SH-SY5Y (cell line): ENCODE results near the gene NIN.

Experiments used
- GATA2 ChIP-seq: IDR thresholded peaks from 2 replicates; pipeline ENCODE4 v1.6.1; 2011; ENCODE audit warnings: mild to moderate bottlenecking, low read depth, low read length
- GATA3 ChIP-seq: IDR thresholded peaks from 2 replicates; pipeline ENCODE4 v1.6.1; 2011; ENCODE audit warnings: low read depth, mild to moderate bottlenecking, low read length, moderate library complexity

The NIN gene

DNA sequence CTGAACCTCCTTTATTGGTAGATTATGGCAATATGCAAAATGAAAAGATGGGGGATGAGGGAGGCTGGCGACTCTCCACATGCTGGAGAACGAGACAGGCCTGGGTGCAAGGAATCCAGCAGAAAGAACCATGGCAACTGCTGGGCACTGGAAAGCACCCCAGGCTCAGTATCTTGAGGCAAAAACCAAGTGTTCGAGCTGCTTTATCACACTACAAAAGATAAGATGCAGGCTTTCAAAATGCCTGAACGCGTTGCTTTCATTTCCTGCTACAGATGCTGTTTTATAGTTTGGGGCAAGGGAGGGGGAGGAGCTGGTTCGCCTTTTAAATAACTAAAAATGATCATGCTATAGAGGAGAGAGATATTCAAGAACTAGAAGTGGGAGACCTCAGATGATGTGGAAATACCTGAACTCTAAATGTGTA is 38.9 kb downstream of the NIN start:
- TF ChIP-seq GATA2 = no peak
- TF ChIP-seq GATA3 = no peak

DNA sequence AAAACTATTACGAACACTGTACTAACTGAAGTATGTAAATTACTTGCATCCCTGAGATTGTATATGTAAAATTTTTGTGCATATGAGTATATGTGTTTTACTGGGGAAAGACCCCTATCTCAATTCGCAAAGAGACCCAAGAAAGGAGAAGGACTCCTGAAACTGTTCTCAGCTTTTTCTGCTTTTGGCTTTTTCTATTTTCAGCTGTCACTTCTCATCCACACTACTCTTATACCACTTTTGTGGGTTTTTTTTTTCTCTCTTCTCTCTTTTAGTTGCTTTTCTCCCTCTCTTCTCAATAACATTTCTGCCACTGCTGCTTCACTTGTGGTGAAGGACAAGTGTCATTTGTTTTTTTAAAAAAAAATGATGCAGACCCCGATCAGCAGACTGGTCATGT is 39.8 kb downstream of the NIN start:
- TF ChIP-seq GATA2 (no peak), GATA3 (no peak)

DNA sequence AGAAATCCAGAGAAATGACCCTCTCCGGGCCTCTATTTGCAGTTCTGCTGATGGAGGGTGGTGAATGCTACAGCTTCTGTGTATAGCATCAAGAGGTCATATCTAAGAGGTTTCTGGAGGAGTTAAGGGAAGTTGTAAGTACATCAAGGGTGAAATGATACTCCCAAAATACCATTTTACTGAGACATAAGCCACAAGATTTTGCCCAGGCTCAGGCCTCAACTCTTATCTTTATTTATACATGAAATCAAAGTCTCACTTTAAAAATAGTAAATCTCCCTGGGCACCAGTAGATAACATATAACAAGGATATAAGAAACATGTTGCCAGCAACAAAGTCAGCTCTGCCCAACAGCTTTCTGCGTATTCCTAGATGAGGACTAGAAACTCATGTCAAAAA is 40.4 kb downstream of the NIN start:
- TF ChIP-seq GATA3 (no peak), GATA2 (no peak)

- TF ChIP-seq GATA3 (no peak), GATA2 (no peak)
Measured at GRCh38 chr14:50786751-50787464, 44.1 kb downstream of the NIN start.

DNA sequence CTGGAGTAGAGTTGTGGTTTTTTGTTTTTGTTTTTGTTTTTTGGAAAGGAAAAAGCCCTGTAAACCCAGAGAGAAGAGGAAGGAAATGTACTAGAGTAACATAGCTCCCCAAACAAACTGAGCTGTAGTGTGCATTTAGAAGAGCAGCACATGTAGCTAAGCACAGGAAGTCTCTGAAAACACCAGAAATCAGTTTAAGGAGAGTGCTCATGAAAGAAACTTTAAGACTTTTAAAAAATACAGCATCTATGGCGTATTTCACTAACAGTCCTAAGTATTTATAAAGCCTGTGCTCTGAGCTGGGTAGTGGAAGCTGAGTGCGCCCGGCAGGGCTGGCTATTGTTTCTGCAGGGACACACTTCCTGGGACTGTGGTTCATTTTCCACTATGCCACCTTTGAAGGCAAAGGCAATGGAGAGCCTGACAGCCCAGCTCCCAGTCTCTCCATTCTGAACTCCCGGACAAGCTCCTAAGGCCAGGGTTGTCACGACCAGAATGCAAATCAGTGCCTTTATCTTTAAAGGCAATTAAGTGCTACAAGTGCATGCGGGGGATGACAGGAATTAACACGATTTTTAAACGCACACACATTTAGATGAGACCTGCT is 45.4 kb downstream of the NIN start:
- TF ChIP-seq GATA2 (no peak), GATA3 (no peak)

DNA sequence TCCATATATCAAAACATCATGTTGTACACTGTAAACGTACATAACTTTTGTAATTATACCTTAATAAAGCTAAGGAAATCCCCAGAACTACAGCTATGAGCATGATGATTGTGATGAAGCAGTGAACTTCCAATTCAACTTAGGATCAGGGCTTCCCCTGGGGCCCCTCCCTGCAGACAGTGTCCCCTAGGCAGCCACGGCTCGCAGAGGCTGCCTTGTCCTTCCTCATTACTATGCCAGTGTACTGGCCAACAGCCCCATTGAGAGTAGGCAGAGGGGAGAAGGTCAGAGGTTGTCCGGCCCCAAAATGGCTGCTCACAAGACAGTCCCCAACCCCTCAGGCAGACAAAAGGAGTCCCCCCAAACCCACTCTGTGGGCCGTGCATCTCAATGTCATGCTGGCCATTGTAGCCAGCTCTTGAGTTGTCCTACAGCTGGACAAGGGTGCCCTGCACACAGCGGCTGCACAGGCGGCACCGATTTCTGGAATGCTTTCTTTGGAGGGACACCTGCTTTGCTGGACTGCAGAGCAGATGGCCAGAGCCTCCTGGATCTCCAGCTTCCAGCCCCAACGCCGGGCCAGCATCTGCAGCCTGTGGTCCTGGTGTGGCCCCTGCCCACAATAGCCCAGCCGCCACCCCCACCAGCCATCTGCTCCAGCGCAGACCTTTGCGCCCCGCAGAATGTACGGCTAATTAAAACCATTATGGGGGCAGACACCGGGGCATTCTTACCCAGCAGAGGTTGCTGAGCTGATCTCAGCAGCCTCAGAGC is 46.1 kb downstream of the NIN start:
- TF ChIP-seq GATA2 (no peak), GATA3 (no peak)

- no peak for TF ChIP-seq GATA2
- TF ChIP-seq GATA3 = no peak
Measured at GRCh38 chr14:50783563-50783962, 47.4 kb downstream of the NIN start.

DNA sequence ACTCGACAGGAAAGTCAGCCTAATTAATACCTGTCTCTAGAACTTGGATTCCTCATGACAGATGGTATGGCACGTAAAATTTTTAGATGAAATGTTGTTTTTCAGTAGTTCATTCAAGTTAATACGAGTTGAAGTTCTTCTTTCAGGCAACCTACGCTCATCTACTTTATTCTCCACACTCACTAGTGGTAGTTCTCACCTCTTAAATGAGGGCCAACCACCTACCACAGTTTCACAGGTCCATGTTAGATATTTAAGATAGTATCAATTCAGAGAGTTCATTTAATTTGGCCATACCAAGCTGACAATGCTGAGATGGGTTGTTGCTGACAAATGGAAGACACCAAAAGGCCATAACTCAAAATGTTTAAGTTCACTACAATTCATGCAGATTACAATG is 50.6 kb downstream of the NIN start:
- TF ChIP-seq GATA2 (no peak), GATA3 (no peak)

GRCh38 chr14:50778721-50779483 is 52.1 kb downstream of the NIN start:
- no peak for TF ChIP-seq GATA2
- TF ChIP-seq GATA3 = no peak

GRCh38 chr14:50776522-50776921 is 54.4 kb downstream of the NIN start:
- TF ChIP-seq GATA2 (no peak), GATA3 (no peak)

- TF ChIP-seq GATA2 = no peak
- TF ChIP-seq GATA3 = no peak
Measured at GRCh38 chr14:50775357-50775756, 55.6 kb downstream of the NIN start.

DNA sequence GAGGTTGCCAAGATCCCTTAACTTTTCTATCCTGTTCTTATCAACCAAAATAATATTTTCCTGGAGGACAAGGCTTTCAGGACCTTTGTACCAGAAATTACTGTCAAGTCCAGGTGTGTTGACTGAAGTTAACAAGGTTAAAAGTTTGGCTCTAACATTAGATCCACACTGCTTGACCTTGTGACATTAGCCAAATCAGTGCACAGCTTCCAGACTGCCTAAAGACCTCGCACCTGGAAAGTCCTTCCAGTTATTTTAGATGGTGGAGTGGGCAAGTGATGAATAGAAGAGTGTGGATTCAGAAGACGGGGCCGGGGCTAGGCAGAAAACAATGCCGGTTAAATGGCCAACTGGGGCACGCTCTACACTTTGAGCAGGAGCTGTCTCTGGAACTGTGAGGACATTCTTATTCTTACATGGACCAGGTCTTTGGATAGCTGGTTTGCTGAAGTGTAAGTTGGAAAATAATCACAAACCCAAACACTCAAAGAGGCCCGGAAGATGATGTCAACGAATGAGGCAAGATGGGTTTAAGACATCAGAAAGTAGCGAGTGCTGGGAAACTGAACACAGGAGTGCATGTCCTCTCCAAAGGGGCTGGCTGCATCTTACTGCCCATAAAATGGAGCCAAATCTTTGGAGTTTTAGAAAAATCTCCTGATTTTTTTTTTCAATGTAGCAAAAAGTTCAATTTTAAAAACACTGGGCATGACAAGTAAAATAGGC is 56.3 kb downstream of the NIN start:
- no peak for TF ChIP-seq GATA2
- TF ChIP-seq GATA3 = no peak
